ENCODE results near the gene CDC42EP3. TPM values are rescaled to one million over a fixed set of nuclear protein-coding genes. Genes with fewer than 3 reads are reported as not detected.

The CDC42EP3 gene
- total and polyA plus RNA-seq, 8 donors, result 6.7 to 89.7 (median 17.2) TPM

GRCh38 chr2:37644191-37644590 is 27.3 kb downstream of the CDC42EP3 start:
- peak overlapping the region in 2 of 5 donors; percentile 11 to 15 for H3K27ac ChIP-seq
- WGBS, 5 donors, result 54 to 72% (median 63%) methylated on average over 5 of the region's 5 CpGs
- no peak overlapping the region for H3K4me3 ChIP-seq
- no peaks in the 10 kb centered on the region for H3K9me3 ChIP-seq
- intact Hi-C loops (cut with DNase I; ENCODE audit: low total_unique reads), result no loop called here
- H3K36me3 ChIP-seq, result peaks cover 7 to 23% (median 18%) of the 10 kb centered on the region in 4 donors
- H3K4me1 ChIP-seq, result peaks cover 15 to 73% (median 35%) of the 10 kb centered on the region in 4 donors
- TF ChIP-seq, protein P1, sequence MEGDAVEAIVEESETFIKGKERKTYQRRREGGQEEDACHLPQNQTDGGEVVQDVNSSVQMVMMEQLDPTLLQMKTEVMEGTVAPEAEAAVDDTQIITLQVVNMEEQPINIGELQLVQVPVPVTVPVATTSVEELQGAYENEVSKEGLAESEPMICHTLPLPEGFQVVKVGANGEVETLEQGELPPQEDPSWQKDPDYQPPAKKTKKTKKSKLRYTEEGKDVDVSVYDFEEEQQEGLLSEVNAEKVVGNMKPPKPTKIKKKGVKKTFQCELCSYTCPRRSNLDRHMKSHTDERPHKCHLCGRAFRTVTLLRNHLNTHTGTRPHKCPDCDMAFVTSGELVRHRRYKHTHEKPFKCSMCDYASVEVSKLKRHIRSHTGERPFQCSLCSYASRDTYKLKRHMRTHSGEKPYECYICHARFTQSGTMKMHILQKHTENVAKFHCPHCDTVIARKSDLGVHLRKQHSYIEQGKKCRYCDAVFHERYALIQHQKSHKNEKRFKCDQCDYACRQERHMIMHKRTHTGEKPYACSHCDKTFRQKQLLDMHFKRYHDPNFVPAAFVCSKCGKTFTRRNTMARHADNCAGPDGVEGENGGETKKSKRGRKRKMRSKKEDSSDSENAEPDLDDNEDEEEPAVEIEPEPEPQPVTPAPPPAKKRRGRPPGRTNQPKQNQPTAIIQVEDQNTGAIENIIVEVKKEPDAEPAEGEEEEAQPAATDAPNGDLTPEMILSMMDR (IDR thresholded peaks at IDR 0.05), result no peak
- TF ChIP-seq POLR2A (IDR thresholded peaks at IDR 0.05) (no peak), POLR2AphosphoS5 (IDR thresholded peaks at IDR 0.05) (no peak), EP300 (IDR thresholded peaks at IDR 0.05) (no peak)
- DNase-seq, result no peak
- H3K27me3 ChIP-seq, result no peaks in the 10 kb centered on the region

DNA sequence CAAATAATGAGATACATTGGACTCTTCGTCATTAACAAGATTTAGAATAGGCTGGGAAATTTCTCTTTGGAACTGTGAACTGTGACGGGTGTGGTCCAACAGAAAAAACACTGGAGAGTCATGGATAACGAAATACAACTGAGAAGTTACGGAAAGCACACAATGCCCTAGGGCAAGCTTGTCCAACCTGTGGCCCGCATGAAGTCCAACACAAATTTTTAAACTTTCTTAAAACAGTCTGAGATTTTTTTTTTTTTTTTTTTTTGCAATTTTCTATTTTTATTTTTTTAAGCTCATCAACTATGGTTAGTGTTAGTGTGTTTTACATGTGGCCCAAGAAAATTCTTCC is 27.7 kb downstream of the CDC42EP3 start:
- no peak for DNase-seq
- H3K27ac ChIP-seq, result peak overlapping the region in 1 of 5 donors; percentile 30
- 90 to 96% (median 93%) methylated on average over 5 of the region's 5 CpGs for WGBS, 5 donors
- peaks cover 15 to 69% (median 33%) of the 10 kb centered on the region in 4 donors for H3K4me1 ChIP-seq
- H3K4me3 ChIP-seq, result no peak overlapping the region
- TF ChIP-seq EP300 (IDR thresholded peaks at IDR 0.05), result no peak
- TF ChIP-seq, protein P1 (IDR thresholded peaks at IDR 0.05), result no peak
- TF ChIP-seq POLR2AphosphoS5 (IDR thresholded peaks at IDR 0.05), result no peak
- no peak for TF ChIP-seq POLR2A (IDR thresholded peaks at IDR 0.05)
- peaks cover 7 to 23% (median 18%) of the 10 kb centered on the region in 4 donors for H3K36me3 ChIP-seq
- intact Hi-C loops (cut with DNase I; ENCODE audit: low total_unique reads), result no loop called here
- no peaks in the 10 kb centered on the region for H3K9me3 ChIP-seq
- no peaks in the 10 kb centered on the region for H3K27me3 ChIP-seq

DNA sequence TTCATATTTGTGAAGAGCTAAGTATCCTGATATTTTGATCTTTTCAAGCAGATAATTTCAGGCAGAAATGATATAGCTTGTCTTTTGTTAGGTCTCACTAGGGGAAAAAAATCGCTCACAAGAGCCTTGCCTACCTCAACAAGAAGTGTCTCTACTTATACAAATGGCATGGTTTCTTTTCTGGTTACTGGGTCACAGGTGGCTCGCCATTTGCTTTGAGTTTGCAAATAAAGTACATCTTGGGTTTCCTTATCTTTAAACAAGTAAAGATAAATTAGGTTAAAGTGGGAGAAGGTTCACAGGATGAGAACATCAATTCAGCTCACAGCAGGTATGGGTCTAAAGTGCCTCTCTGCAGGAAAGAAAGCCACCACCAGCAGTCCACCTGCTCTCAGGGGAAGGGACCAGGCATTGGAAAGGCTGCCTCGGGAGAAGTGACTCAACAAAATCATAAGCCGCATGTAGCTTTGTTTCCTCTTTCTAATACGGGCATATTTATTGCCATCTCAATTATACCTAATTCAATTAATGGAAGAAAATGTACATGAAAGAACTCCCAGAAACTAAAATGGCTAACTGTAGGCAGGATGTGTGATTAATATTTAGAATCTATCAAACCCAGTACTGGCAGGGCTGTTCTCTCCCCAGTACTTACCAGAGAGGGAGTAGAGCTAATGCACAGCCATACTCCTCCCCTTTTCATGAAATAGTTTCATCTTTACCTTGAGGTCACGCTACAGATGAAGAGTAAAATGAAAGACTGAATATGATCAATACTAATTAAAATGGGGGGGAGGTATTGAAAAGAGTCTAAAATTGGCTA is 28.3 kb downstream of the CDC42EP3 start:
- peak overlapping the region in 1 of 5 donors; percentile 30 for H3K27ac ChIP-seq

GRCh38 chr2:37641582-37642171 is 29.8 kb downstream of the CDC42EP3 start:
- H3K27me3 ChIP-seq, result no peaks in the 10 kb centered on the region
- peaks cover 7 to 23% (median 15%) of the 10 kb centered on the region in 4 donors for H3K36me3 ChIP-seq
- no peak overlapping the region for H3K27ac ChIP-seq
- no peak for DNase-seq
- intact Hi-C loops (cut with DNase I; ENCODE audit: low total_unique reads), result no loop called here
- WGBS, 5 donors, result 53 to 83% (median 66%) methylated on average over 7 of the region's 7 CpGs
- peaks cover 8 to 60% (median 24%) of the 10 kb centered on the region in 4 donors for H3K4me1 ChIP-seq
- no peaks in the 10 kb centered on the region for H3K9me3 ChIP-seq
- H3K4me3 ChIP-seq, result no peak overlapping the region
- TF ChIP-seq POLR2A (IDR thresholded peaks at IDR 0.05), result no peak
- peak in 1 of 3 donors; percentile 19 for TF ChIP-seq POLR2AphosphoS5 (IDR thresholded peaks at IDR 0.05)

More for the DNA sequence above, 28.3 kb downstream of the CDC42EP3 start:
- Histone ChIP-seq H3K9me3 (no peaks in the 10 kb centered on the region), H3K27me3 (no peaks in the 10 kb centered on the region), H3K4me3 (no peak overlapping the region), H3K4me1 (peaks cover 11 to 63% (median 28%) of the 10 kb centered on the region in 4 donors), H3K36me3 (peaks cover 7 to 23% (median 18%) of the 10 kb centered on the region in 4 donors)
- intact Hi-C loops (cut with DNase I; ENCODE audit: low total_unique reads), result no loop called here
- WGBS, 5 donors, result 67 to 83% (median 73%) methylated on average over 6 of the region's 6 CpGs
- no peak for DNase-seq
- TF ChIP-seq EP300 (IDR thresholded peaks at IDR 0.05) (no peak), POLR2AphosphoS5 (IDR thresholded peaks at IDR 0.05) (no peak), POLR2A (IDR thresholded peaks at IDR 0.05) (no peak)
- TF ChIP-seq, protein P1 (IDR thresholded peaks at IDR 0.05), result no peak

Measured in stomach (tissue), 9 donors.